NCI-H1436 (cell line): Measurements from ENCODE around the gene HEPN1.

ENCODE experiments used
- DNase-seq: peaks from one replicate; lab custom pipeline; 2025; lab: John Stamatoyannopoulos, UW

The HEPN1 gene

GRCh38 chr11:124884869-124885479 lies 34.1 kb upstream of the HEPN1 start:
- DNase-seq: no peak

GRCh38 chr11:124886476-124886875 lies 32.6 kb upstream of the HEPN1 start:
- no peak for DNase-seq

GRCh38 chr11:124886978-124887666 lies 31.9 kb upstream of the HEPN1 start:
- no peak for DNase-seq

GRCh38 chr11:124887667-124888013 lies 31.4 kb upstream of the HEPN1 start:
- DNase-seq: no peak

- DNase-seq: no peak
Measured at GRCh38 chr11:124889191-124890091, 29.6 kb upstream of the HEPN1 start.

- DNase-seq: no peak
Measured at GRCh38 chr11:124890151-124890550, 28.9 kb upstream of the HEPN1 start.

- no peak for DNase-seq
Measured at GRCh38 chr11:124890683-124891372, 28.2 kb upstream of the HEPN1 start.

- no peak for DNase-seq
Measured at GRCh38 chr11:124891373-124891861, 27.6 kb upstream of the HEPN1 start.

GRCh38 chr11:124892146-124892545 lies 26.9 kb upstream of the HEPN1 start:
- DNase-seq: no peak

- DNase-seq: no peak
Measured at GRCh38 chr11:124892750-124893454, 26.1 kb upstream of the HEPN1 start.

- no peak for DNase-seq
Measured at GRCh38 chr11:124893781-124894401, 25.2 kb upstream of the HEPN1 start.

GRCh38 chr11:124894606-124895430 lies 24.2 kb upstream of the HEPN1 start:
- DNase-seq: no peak

- DNase-seq: no peak
Measured at GRCh38 chr11:124895471-124895971, 23.5 kb upstream of the HEPN1 start.

- no peak for DNase-seq
Measured at GRCh38 chr11:124896071-124896750, 22.8 kb upstream of the HEPN1 start.

- DNase-seq: no peak
Measured at GRCh38 chr11:124896821-124897391, 22.1 kb upstream of the HEPN1 start.

GRCh38 chr11:124897674-124898262 lies 21.3 kb upstream of the HEPN1 start, which contains the start of gene ROBO4:
Gene ROBO4 (minus strand): TSS chr11:124897865. CDS start chr11:124897795, 70 bp downstream.
- no peak for DNase-seq

- no peak for DNase-seq
Measured at GRCh38 chr11:124898263-124898680, 20.8 kb upstream of the HEPN1 start.

- no peak for DNase-seq
Measured at GRCh38 chr11:124898711-124899110, 20.3 kb upstream of the HEPN1 start.
